ENCODE measurements around the gene ARID3B. TPM values are rescaled to one million over a fixed set of nuclear protein-coding genes. Genes with fewer than 3 reads are reported as not detected.
A peak's percentile ranks its signal among the peaks of the same experiment; 100 is the strongest.

Gene ARID3B
- total and polyA plus RNA-seq, 2 of the 13 experiments (the other 11 are each of a cell fraction or from before 2014, with no cell fraction given): 5.3 to 12.8 TPM

DNA sequence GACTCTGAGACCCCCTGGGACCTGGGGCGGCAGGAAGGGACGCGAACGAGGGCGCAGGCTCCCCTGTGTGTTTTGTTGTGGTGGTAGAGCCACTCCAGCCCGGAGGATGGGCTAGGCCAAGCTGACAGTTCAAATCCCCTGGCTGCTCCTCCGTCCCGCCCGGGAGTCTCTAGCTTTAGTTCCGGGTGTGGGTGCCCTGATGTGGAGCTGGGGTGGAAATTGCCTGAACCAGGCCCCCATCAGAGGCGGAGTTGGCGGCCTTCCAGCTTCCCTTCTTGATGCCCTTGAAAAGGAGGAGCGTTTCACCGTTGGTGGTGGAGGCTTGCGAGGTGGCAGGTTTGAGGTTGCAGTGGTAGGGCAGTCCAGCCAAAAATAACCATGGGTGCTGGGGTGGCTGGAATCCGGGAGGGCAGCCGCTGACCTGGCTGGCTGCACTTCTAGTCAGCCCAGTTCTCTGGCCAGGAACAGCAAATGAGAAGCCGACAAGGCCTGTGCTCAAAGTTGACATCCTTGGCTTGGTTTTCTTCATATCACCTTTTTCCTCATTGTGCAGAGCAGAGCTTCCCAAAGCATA is 75.4 kb downstream of the ARID3B start (continued):
- TF ChIP-seq ZNF143 (CRISPR knock-in tag; IDR thresholded peaks at IDR 0.05): 0 out of 2 replicates have a peak, but pooled peaks have one; percentile 19
- 0 out of 2 replicates have a peak, but pooled peaks have one; percentile 2 for TF ChIP-seq KMT2B (CRISPR knock-in tag; IDR thresholded peaks at IDR 0.05)
- TF ChIP-seq PCBP2 (optimal IDR thresholded peaks at IDR 0.05; ENCODE audit: low read depth, low read length, poor library complexity, severe bottlenecking): no peak
- no peak for TF ChIP-seq ZSCAN20 (CRISPR knock-in tag; IDR thresholded peaks at IDR 0.05; ENCODE audit: borderline replicate concordance)
- 0 out of 2 replicates have a peak, but pooled peaks have one; percentile 6 for TF ChIP-seq CREM (IDR thresholded peaks at IDR 0.05)
- TF ChIP-seq CREM (CRISPR knock-in tag; IDR thresholded peaks at IDR 0.05): no peak
- TF ChIP-seq ZFP90 (CRISPR knock-in tag; IDR thresholded peaks at IDR 0.05; ENCODE audit: borderline replicate concordance): peak; percentile 59
- TF ChIP-seq, protein P1, sequence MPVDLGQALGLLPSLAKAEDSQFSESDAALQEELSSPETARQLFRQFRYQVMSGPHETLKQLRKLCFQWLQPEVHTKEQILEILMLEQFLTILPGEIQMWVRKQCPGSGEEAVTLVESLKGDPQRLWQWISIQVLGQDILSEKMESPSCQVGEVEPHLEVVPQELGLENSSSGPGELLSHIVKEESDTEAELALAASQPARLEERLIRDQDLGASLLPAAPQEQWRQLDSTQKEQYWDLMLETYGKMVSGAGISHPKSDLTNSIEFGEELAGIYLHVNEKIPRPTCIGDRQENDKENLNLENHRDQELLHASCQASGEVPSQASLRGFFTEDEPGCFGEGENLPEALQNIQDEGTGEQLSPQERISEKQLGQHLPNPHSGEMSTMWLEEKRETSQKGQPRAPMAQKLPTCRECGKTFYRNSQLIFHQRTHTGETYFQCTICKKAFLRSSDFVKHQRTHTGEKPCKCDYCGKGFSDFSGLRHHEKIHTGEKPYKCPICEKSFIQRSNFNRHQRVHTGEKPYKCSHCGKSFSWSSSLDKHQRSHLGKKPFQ (CRISPR knock-in tag; IDR thresholded peaks at IDR 0.05; ENCODE audit: insufficient replicate concordance): no peak
- 0 out of 2 replicates have a peak, but pooled peaks have one; percentile 3 for TF ChIP-seq MEF2D (CRISPR knock-in tag; IDR thresholded peaks at IDR 0.05)
- no peak for TF ChIP-seq ZNF17 (CRISPR knock-in tag; IDR thresholded peaks at IDR 0.05)
- TF ChIP-seq, protein P2, sequence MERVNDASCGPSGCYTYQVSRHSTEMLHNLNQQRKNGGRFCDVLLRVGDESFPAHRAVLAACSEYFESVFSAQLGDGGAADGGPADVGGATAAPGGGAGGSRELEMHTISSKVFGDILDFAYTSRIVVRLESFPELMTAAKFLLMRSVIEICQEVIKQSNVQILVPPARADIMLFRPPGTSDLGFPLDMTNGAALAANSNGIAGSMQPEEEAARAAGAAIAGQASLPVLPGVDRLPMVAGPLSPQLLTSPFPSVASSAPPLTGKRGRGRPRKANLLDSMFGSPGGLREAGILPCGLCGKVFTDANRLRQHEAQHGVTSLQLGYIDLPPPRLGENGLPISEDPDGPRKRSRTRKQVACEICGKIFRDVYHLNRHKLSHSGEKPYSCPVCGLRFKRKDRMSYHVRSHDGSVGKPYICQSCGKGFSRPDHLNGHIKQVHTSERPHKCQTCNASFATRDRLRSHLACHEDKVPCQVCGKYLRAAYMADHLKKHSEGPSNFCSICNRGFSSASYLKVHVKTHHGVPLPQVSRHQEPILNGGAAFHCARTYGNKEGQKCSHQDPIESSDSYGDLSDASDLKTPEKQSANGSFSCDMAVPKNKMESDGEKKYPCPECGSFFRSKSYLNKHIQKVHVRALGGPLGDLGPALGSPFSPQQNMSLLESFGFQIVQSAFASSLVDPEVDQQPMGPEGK (CRISPR knock-in tag; IDR thresholded peaks at IDR 0.05): peak; percentile 73
- no peak for TF ChIP-seq SALL2 (CRISPR knock-in tag; IDR thresholded peaks at IDR 0.05)
- TF ChIP-seq DNMT3B (CRISPR knock-in tag; conservative IDR thresholded peaks at IDR 0.05): 0 out of 2 replicates have a peak, but pooled peaks have one; percentile 54
- TF ChIP-seq, protein P3, sequence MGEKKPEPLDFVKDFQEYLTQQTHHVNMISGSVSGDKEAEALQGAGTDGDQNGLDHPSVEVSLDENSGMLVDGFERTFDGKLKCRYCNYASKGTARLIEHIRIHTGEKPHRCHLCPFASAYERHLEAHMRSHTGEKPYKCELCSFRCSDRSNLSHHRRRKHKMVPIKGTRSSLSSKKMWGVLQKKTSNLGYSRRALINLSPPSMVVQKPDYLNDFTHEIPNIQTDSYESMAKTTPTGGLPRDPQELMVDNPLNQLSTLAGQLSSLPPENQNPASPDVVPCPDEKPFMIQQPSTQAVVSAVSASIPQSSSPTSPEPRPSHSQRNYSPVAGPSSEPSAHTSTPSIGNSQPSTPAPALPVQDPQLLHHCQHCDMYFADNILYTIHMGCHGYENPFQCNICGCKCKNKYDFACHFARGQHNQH (CRISPR knock-in tag; IDR thresholded peaks at IDR 0.05): 0 out of 2 replicates have a peak, but pooled peaks have one; percentile 10
- TF ChIP-seq, protein P4, sequence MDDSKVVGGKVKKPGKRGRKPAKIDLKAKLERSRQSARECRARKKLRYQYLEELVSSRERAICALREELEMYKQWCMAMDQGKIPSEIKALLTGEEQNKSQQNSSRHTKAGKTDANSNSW (CRISPR knock-in tag; IDR thresholded peaks at IDR 0.05; ENCODE audit: borderline replicate concordance): no peak
- TF ChIP-seq ONECUT2 (CRISPR knock-in tag; IDR thresholded peaks at IDR 0.05): no peak
- TF ChIP-seq NKX3-1 (CRISPR knock-in tag; IDR thresholded peaks at IDR 0.05): 0 out of 2 replicates have a peak, but pooled peaks have one; percentile 10
- TF ChIP-seq, protein P5, sequence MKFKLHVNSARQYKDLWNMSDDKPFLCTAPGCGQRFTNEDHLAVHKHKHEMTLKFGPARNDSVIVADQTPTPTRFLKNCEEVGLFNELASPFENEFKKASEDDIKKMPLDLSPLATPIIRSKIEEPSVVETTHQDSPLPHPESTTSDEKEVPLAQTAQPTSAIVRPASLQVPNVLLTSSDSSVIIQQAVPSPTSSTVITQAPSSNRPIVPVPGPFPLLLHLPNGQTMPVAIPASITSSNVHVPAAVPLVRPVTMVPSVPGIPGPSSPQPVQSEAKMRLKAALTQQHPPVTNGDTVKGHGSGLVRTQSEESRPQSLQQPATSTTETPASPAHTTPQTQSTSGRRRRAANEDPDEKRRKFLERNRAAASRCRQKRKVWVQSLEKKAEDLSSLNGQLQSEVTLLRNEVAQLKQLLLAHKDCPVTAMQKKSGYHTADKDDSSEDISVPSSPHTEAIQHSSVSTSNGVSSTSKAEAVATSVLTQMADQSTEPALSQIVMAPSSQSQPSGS (CRISPR knock-in tag; IDR thresholded peaks at IDR 0.05): no peak
- peak; percentile 18; the same call in 1 of the 2 replicates for TF ChIP-seq PCBP1 (IDR thresholded peaks at IDR 0.05; ENCODE audit: borderline replicate concordance, low read depth, low read length)
- TF ChIP-seq ZNF891 (CRISPR knock-in tag; IDR thresholded peaks at IDR 0.05): 0 out of 2 replicates have a peak, but pooled peaks have one; percentile 19
- TF ChIP-seq RORA (CRISPR knock-in tag; IDR thresholded peaks at IDR 0.05): no peak
- 0 out of 2 replicates have a peak, but pooled peaks have one; percentile 39 for TF ChIP-seq HIVEP1 (CRISPR knock-in tag; IDR thresholded peaks at IDR 0.05)
- TF ChIP-seq MED8 (CRISPR knock-in tag; IDR thresholded peaks at IDR 0.05; ENCODE audit: insufficient replicate concordance): no peak
- no peak for TF ChIP-seq CBX2 (IDR thresholded peaks at IDR 0.05; ENCODE audit: low read depth, low read length)
- TF ChIP-seq CBX2 (CRISPR knock-in tag; IDR thresholded peaks at IDR 0.05; ENCODE audit: low read depth): no peak

Measured in HepG2 (cell line).